GM03348 (cell line): Measurements from ENCODE around the gene UAP1L1.

Experiments used
- DNase-seq: peaks from one replicate; pipeline ENCODE4 v3.0.0; 2012; ENCODE audit warnings: low spot score

UAP1L1 gene

DNA sequence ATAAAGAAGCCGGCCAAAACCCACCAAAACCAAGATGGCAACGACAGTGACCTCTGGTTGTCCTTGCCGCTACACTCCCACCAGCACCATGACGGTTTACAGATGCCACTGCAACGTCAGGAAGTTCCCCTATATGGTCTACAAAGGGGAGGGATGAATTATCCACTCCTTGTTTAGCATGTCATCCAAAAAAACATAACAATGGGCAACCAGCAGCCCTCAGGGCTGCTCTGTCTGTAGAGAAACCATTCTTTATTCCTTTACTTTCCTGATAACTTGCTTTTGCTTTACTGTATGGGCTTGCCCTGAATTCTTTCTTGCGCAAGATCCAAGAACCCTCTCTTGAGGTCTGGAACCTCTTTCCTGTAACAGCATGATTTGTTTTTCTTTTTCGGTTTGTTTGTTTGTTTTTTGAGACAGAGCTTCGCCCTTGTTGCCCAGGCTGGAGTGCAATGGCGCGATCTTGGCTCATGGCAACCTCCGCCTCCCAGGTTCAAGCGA lies 2.0 kb upstream of the UAP1L1 start:
- DNase-seq, result no peak

GRCh38 chr9:137076636-137077009 lies 694 bp upstream of the UAP1L1 start:
- no peak for DNase-seq

GRCh38 chr9:137077758-137078693 lies 709 bp downstream of the UAP1L1 start:
- no peak for DNase-seq

DNA sequence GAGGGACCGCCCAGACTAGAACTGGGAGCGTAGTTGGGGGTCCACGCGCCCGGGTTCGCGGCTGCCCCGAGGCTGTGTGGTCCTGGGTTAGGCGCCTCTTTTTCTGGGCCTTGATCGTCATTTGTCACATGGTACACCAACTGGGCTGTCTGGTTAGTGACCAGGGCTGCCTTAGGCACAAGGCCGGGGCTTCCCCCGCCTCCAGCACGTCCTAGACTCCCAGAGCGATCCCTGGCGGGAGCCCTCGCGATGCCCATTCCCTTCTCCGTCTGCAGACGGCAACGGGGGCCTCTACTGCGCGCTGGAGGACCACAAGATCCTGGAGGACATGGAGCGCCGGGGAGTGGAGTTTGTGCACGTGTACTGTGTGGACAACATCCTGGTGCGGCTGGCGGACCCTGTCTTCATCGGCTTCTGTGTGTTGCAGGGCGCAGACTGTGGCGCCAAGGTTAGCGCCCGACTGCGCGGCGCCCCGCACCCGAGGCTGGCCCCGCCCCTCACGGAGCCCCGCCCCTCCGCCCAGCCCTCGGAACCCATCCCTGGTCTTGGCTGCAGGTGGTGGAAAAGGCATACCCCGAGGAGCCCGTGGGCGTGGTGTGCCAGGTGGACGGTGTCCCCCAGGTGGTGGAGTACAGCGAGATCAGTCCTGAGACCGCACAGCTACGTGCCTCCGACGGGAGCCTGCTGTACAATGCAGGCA lies 1.5 kb downstream of the UAP1L1 start:
- DNase-seq, result no peak

GRCh38 chr9:137079401-137079787 lies 2.1 kb downstream of the UAP1L1 start:
- no peak for DNase-seq

DNA sequence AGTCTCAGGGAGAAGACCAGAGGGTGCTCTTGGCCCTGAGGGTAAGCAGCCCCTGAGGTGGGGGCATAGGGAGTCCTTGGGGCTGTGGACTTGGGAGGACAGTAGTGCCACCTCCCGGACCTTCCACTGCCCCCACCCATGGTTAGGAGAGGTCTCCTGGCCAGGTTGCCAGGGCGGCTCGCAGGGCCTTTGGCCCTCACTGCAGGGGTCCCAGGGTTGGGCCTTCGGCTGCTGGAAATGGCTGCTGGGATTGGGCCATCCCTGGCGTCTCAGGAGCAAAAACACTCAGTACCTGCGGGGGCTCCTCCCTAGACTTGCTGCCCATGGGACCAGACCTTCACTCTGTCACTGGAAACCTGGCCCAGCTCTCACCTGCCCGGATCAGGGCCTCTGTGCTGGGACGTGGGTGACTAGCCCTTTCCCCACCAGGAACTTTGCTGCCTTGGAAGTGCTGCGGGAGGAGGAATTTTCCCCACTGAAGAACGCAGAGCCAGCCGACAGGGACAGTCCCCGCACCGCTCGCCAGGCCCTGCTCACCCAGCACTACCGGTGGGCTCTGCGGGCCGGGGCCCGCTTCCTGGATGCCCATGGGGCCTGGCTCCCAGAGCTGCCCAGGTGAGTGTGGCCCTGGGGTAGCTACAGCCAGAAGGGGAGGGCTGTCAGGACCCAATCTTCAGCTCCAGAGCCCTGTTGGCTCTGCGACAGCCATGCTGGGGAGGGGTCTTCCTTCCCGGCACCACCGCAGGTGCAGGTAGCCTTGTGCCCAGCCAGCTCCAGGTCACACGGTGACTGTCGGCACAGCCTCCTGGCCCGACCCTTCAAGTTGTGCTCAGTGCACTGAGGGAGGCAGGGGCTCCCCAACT lies 3.2 kb downstream of the UAP1L1 start:
- no peak for DNase-seq

- DNase-seq, result no peak
Observed at GRCh38 chr9:137082222-137082924, 5.1 kb downstream of the UAP1L1 start.

DNA sequence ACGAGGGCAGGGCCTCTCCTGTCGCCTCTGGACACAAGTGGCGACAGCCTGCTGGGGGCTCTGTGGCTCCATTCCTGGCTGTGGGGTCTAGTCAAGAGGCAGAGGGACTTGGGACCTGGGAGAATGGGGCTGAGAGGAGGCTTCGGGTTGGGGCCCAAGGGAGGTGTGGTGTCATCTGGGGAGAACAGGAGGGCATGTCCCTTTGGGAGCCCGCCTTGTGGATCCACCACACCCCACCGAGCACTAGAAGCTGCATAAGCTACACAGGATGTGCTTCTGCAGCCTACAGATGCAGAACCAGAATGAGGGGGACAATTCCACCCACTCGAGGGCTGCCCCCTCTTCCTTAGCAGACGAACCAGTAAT lies 5.6 kb downstream of the UAP1L1 start:
- DNase-seq, result no peak

DNA sequence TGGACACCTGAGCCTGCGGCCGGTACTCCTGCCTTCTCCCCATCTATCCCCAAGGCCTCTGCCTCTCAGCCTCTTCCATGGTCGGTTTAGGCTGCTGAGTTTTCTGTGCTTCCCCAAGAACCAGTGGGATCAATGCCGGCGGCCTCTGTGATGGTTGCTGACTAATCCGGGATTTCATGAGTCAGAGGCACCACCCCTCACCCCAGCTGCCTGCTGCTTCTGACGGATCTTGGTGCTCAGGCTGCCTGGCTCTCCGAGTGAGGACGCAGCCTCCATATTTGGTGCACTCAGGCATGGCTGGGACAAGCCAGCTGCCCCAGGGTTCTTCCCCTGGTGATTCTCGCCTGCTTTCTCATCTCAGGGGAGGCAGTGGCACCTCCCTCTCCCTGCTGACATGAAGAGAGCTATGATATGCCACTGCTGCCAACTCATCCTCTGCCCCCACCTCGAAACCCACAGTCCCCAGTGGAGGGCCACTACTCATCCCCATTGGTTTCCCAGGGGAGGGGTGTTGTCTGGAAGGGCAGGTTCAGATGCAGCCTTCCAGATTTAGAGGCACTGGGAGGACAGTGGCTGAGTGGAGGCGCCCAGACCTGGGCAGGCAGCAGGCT lies 6.2 kb downstream of the UAP1L1 start:
- DNase-seq, result peak; percentile 94

DNA sequence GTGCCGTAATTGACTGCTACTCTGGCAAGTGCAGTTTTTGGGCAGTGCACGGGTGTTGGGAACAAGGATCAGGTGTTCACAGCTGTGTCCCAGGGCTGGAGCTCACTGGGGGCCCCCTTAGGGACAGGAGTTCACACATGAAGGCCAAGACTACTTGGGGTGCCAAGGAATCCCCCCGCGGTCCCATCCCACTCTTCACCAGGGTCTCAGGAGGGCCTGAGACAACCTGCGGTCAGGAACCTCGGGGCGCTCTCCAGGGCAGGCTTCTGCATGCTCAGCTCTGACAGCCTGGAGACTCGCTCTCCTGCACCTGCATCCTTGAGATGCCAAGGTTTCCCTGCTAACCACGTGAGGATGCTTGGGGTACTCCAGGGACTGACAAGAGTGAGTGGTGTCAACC lies 7.2 kb downstream of the UAP1L1 start:
- DNase-seq, result no peak

- DNase-seq, result peak; percentile 64
Observed at GRCh38 chr9:137085920-137086530, 8.7 kb downstream of the UAP1L1 start.

GRCh38 chr9:137086531-137087408 lies 9.5 kb downstream of the UAP1L1 start, which contains the start of gene MAN1B1:
MAN1B1 (plus strand) TSS chr9:137086985; CDS start chr9:137087000, 15 bp downstream.
- DNase-seq, result peak; percentile 99

DNA sequence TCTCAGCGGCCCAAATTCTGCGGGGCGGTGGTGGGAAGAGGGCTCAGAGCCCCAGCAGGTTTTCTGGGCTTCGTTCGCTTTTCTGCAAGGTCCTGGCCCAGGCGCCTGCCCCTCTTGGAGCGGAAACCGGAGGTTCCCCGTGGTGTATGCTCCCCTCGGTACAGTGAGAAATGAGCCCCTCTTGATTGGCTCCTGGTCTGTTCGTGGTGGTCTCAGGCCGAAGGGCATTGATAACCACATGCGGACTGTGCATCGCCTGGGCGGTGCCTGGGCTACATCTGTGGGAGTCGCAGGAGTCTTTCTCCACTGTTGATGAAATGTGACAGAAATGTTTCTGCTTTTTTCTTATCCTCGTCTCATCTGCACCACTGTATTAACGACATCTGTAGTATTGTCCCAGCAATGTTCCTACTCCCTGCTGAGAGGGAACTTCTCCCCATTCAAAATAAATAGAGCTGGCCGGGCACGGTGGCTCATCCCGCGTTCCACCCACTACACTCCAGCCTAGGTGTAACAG lies 10.2 kb downstream of the UAP1L1 start:
- DNase-seq, result no peak

- no peak for DNase-seq
Observed at GRCh38 chr9:137088121-137088520, 10.8 kb downstream of the UAP1L1 start.

DNA sequence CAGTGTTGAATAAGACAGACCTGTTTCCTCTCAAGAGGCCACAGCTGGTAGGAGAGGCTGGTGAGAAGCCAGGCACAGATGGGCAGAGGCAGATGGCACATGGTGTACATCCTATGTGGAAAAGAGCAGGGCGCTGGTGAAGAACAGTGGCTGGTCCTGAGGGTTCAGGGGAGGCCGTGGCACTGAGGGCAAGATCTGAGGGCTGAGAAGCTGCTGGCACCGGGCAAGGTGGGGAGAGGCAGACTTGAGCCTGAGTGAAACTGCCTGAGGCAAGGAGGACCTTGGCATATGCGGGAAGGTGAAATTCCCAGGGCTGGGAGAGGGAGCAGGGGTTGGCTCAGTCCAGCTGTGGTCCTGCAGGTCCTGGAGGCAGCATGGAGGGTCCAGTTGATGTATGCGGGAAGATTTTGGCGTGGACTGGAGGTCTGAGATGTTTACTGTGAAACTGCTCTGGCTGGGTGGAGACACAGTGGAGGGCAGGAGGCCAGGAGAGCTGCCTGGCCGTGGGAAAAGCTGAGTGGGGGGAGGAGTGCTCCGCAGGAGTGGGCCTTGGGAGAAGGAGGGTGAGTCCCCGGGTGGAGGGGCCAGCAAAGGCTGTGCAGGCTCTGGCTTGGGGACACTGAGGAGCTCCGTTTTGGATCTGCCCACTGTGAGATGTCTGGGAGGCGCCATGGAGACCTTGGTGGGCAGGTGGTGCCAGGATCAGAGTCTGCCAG lies 12.1 kb downstream of the UAP1L1 start:
- DNase-seq, result no peak

DNA sequence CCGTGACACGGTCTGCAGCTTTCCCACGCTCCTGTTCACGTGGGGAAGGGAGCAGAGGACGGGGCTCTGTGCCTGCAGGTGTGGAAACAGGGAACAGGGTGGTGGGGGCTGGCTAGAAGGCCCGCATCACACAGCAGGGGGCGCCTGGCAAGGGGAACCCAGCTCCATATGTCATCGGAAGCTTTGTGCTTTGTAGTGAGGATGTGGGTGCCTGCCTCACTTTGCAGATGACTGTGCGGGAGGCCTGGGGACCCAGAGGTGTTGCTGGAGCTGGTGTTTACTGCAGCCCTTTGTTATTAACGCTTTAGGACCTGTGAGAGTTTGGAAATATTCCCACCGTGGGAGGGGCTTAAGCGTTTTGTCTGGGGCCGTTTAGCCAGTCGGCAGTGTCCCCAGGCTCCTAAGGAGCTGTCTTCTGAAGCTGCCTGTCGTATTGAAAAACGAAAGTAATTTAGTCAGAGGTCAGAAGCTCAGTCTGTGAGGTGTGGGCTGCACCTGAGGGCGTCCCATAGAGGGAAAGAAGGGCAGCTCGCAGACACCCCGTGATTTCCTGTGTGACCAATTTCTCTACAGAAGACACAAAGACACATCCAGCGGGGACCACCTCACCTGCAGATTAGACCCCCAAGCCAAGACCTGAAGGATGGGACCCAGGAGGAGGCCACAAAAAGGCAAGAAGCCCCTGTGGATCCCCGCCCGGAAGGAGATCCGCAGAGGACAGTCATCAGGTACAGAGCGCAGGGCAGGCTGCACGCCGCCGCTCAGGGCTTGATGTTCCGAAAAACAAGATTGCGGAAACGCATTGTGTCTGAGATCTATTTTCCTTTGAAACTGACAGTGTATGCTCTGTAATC lies 18.6 kb downstream of the UAP1L1 start:
- no peak for DNase-seq

DNA sequence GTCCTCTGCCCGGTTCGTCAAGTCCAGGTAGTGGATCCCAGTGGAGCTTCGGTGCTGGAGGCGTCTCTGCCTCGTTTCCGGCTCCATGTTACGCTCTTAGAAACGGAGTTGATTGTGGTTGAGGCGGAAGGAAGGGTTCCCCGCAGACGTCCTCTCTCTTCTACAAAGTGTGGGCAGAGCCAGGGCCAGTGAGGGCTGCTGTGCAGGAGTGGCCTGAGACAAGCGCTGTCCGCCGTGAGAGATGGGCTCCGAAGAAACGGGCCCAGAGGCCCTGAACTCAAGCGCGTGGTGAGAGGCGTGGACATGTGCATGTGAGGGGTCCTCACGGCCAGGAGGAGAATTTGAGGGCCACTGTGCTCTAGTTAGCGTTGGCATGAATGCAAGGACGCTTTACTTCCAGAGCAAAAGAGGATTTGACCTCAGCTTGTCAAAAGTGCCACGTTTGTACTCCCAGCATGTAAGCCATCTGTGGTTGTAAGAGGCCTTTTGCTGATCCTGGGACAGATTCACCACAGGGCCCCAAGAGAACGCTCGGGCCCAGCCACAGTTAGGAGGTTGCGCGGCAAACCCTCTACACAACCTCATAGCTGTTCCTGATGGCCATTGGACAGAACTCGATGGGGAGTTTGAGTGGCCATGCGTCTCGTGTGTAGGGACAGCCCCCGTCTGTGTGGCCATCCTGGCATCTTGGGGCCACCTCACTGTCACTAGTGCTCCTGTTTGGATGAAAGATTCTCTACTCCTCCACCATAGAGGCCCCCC lies 19.6 kb downstream of the UAP1L1 start:
- DNase-seq, result no peak
